Endothelial cell of umbilical vein (primary cell): ENCODE measurements around the gene KDM4C. TPM values are rescaled to one million over a fixed set of nuclear protein-coding genes. Genes with fewer than 3 reads are reported as not detected.

ENCODE experiments used
- BruUV-seq: library from RNA; stranded (reverse); fragments of 400-500 nt; replicated peaks from 2 replicates; lab custom pipeline; 2021; lab: Mats Ljungman, UMichigan
- CTCF ChIA-PET: fragments of 300-600, 350-600 bp; sonication (Branson Sonifier 250); formaldehyde crosslinking; loops from one replicate; lab custom pipeline; 2021; ENCODE audit warnings: antibody characterized with exemption, inconsistent platforms; lab: Charles Lee
- POLR2A ChIA-PET: fragments of 300-600, 350-600 bp; sonication (Branson Sonifier 250); formaldehyde crosslinking; loops from one replicate; lab custom pipeline; 2021; ENCODE audit warnings: antibody characterized with exemption, inconsistent platforms; lab: Charles Lee
- DNase-seq: peaks from one replicate; pipeline ENCODE4 v3.0.0-alpha.2; 2011; ENCODE audit warnings: low read depth, low spot score
- FAIRE-seq: peaks from 2 replicates; lab custom pipeline; 2011; peaks lifted over from hg19 to GRCh38; lab: Jason Lieb, UNC
- H2AFZ ChIP-seq: 2 replicates; pipeline ENCODE4 v1.6.0; 2012; ENCODE audit warnings: low read depth, low read length, control low read depth, inconsistent platforms
- H3K27ac ChIP-seq: 2 replicates; pipeline ENCODE4 v1.5.1; 2011; ENCODE audit warnings: low read depth, mild to moderate bottlenecking, control low read depth, low read length, moderate library complexity; ENCODE audit not compliant: insufficient read depth
- H3K27me3 ChIP-seq, 2 experiments: 2 replicates each; pipeline versions ENCODE4 v1.6.0 to v1.6.1; 2011; ENCODE audit warnings: low read length in 2 of 2, mixed read lengths in 1 of 2; ENCODE audit not compliant: control insufficient read depth in 2 of 2, insufficient read depth in 2 of 2
- H3K36me3 ChIP-seq, 2 experiments: 2 replicates in 1 of 2; 3 replicates in 1 of 2; pipeline ENCODE4 v1.5.1; 2011; ENCODE audit warnings: low read length in 2 of 2, mild to moderate bottlenecking in 1 of 2, moderate library complexity in 1 of 2; ENCODE audit not compliant: control insufficient read depth in 2 of 2, insufficient read depth in 2 of 2; ENCODE audit errors: extremely low read depth in 1 of 2
- H3K4me1 ChIP-seq: 3 replicates; pipeline ENCODE4 v1.5.1; 2011; ENCODE audit warnings: mild to moderate bottlenecking, low read length; ENCODE audit not compliant: control insufficient read depth, insufficient read depth; ENCODE audit errors: extremely low read depth
- H3K4me2 ChIP-seq: 2 replicates; pipeline ENCODE4 v1.6.1; 2011; ENCODE audit warnings: low read length, control low read depth, mixed read lengths; ENCODE audit not compliant: insufficient read depth
- H3K4me3 ChIP-seq, 3 experiments: fragments of 200-600 bp in 1 of 3; sonication (generic), shearing (Covaris generic) in 1 of 3; replicated peaks in 1 of 3; 2 replicates each; pipeline ENCODE4 v1.5.1; 2011 to 2016; ENCODE audit warnings: control low read depth in 3 of 3, low read length in 3 of 3, mild to moderate bottlenecking in 2 of 3, inconsistent platforms in 1 of 3, low read depth in 1 of 3, moderate library complexity in 1 of 3; ENCODE audit not compliant: insufficient read depth in 1 of 3
- H3K79me2 ChIP-seq: 2 replicates; pipeline ENCODE4 v1.6.0; 2012; ENCODE audit warnings: low read length, inconsistent platforms; ENCODE audit not compliant: control insufficient read depth, insufficient read depth
- H3K9ac ChIP-seq: replicated peaks from 2 replicates; pipeline ENCODE3; 2011; ENCODE audit warnings: low read length, control low read depth; ENCODE audit not compliant: insufficient read depth; ENCODE audit errors: extremely low read depth
- H3K9me1 ChIP-seq: replicated peaks from 3 replicates; pipeline ENCODE4 v1.6.0; 2011; ENCODE audit warnings: mild to moderate bottlenecking, low read length; ENCODE audit not compliant: control insufficient read depth, insufficient read depth; ENCODE audit errors: extremely low read depth
- H3K9me3 ChIP-seq: replicated peaks from 2 replicates; pipeline ENCODE4 v1.5.1; 2012; ENCODE audit warnings: low read length, inconsistent platforms; ENCODE audit not compliant: control insufficient read depth, insufficient read depth
- H4K20me1 ChIP-seq: replicated peaks from 2 replicates; pipeline ENCODE3; 2011; ENCODE audit warnings: mild to moderate bottlenecking, low read length; ENCODE audit not compliant: control insufficient read depth, insufficient read depth; ENCODE audit errors: extremely low read depth
- CTCF ChIP-seq, 2 donors: IDR thresholded peaks; 1 replicate in 1 of 2; 2 replicates in 1 of 2; pipeline ENCODE4 v1.5.1; 2011; ENCODE audit warnings: low read length in 2 of 2, mild to moderate bottlenecking in 2 of 2, moderate library complexity in 2 of 2, control low read depth in 1 of 2, inconsistent platforms in 1 of 2, low read depth in 1 of 2; ENCODE audit not compliant: insufficient read depth in 1 of 2; ENCODE audit errors: extremely low read depth in 1 of 2
- EZH2 ChIP-seq: IDR thresholded peaks from 2 replicates; pipeline ENCODE4 v1.6.1; 2012; ENCODE audit warnings: borderline replicate concordance, low read depth, mild to moderate bottlenecking, moderate library complexity, low read length, inconsistent platforms; ENCODE audit not compliant: severe bottlenecking
- FOS ChIP-seq: IDR thresholded peaks from 2 replicates; pipeline ENCODE4 v1.6.1; 2011; ENCODE audit warnings: mild to moderate bottlenecking, low read length, moderate library complexity, borderline replicate concordance; ENCODE audit not compliant: insufficient read depth
- GATA2 ChIP-seq: IDR thresholded peaks from 2 replicates; pipeline ENCODE4 v1.7.0; 2011; ENCODE audit warnings: low read depth, mild to moderate bottlenecking, moderate library complexity, mixed read lengths, low read length; ENCODE audit not compliant: insufficient read length, insufficient read depth
- JUN ChIP-seq: IDR thresholded peaks from 2 replicates; pipeline ENCODE4 v1.6.1; 2011; ENCODE audit warnings: borderline replicate concordance, low read depth; ENCODE audit not compliant: insufficient read length, insufficient read depth
- MAX ChIP-seq: IDR thresholded peaks from 2 replicates; pipeline ENCODE4 v1.6.1; 2011; ENCODE audit not compliant: insufficient read depth, insufficient read length
- MYC ChIP-seq: IDR thresholded peaks from one replicate; pipeline ENCODE4 v1.6.1; 2011; ENCODE audit warnings: mild to moderate bottlenecking, low read depth, low read length
- POLR2A ChIP-seq: IDR thresholded peaks from 2 replicates; pipeline ENCODE4 v1.6.1; 2012; ENCODE audit warnings: low read depth, mild to moderate bottlenecking, control low read depth, low read length
- POLR2AphosphoS5 ChIP-seq: IDR thresholded peaks from 2 replicates; pipeline ENCODE4 v1.6.1; 2012; ENCODE audit warnings: low read depth, mild to moderate bottlenecking, control low read depth, low read length, moderate library complexity; ENCODE audit not compliant: insufficient read depth
- dilution Hi-C: fragments of 300-500 bp; cut with MboI; formaldehyde crosslinking; loops from one replicate; pipeline ENCODE4 v1.15.0; 2019; ENCODE audit warnings: low sequenced_read_pairs; ENCODE audit not compliant: extremely low pct_ligation_motif_present
- intact Hi-C: fragments of 100-400 bp; cut with micrococcal nuclease; formaldehyde crosslinking; loops from one replicate; pipeline ENCODE4 v1.10.0; 2022
- polyA plus RNA-seq, 4 experiments: library from polyadenylated mRNA; depleted of rRNA in 3 of 4; stranded (reverse) in 3 of 4; unstranded in 1 of 4; fragments of >200 nt; gene quantifications; 2 replicates each; pipeline versions ENCODE4 v1.2.1 to v1.2.3, GENCODE V29; 2011 to 2012; ENCODE audit warnings: missing spikeins in 1 of 4
- total RNA-seq: library from RNA; stranded (reverse); gene quantifications from 2 replicates; pipeline ENCODE4 v1.2.3, GENCODE V29; 2021

KDM4C gene
- total and polyA plus RNA-seq, 2 donors (not counting 3 experiments of a cell fraction or from before 2014, with no cell fraction given) = 5.4 to 15.0 TPM

GRCh38 chr9:6895754-6896153, 138.0 kb downstream of the KDM4C start:
- ChIA-PET POLR2A (no interaction called here), CTCF (interaction anchor here (1.2 kb wide), 1 partner anchor 68 kb away, joined by 7 read pairs; no protein-coding TSS in a partner anchor)
- no peak overlapping the region for H3K4me2 ChIP-seq
- H3K27me3 ChIP-seq = no peaks in the 10 kb centered on the region
- intact Hi-C loops (no loop called here), dilution Hi-C loops (no loop called here)
- no peak for TF ChIP-seq MYC
- TF ChIP-seq FOS = no peak
- TF ChIP-seq POLR2AphosphoS5 = no peak
- no peak for TF ChIP-seq POLR2A
- TF ChIP-seq MAX = no peak
- no peak for TF ChIP-seq CTCF (IDR thresholded peaks at IDR 0.05; ENCODE audit: extremely low read depth in 1 of 2, insufficient read depth in 1 of 2, low read depth in 1 of 2, low read length in 2 of 2)
- no peak for TF ChIP-seq EZH2
- no peak for TF ChIP-seq JUN
- TF ChIP-seq GATA2 = no peak
- H3K4me1 ChIP-seq = no peaks in the 10 kb centered on the region
- DNase-seq (no peak), FAIRE-seq (no peak)
- no peak overlapping the region for H3K9ac ChIP-seq
- no peaks in the 10 kb centered on the region for H3K9me3 ChIP-seq
- H3K4me3 ChIP-seq = no peak overlapping the region
- no peak overlapping the region for H2AFZ ChIP-seq
- no peaks in the 10 kb centered on the region for H4K20me1 ChIP-seq
- H3K27ac ChIP-seq = no peak overlapping the region
- no peaks in the 10 kb centered on the region for H3K9me1 ChIP-seq
- no peaks in the 10 kb centered on the region for H3K79me2 ChIP-seq
- no TSS peak for BruUV-seq
- no peaks in the 10 kb centered on the region for H3K36me3 ChIP-seq
